BLaER1 treated with 17β-estradiol and CSF1 and Interleukin-3, amounts not matched to agents 10 nM and 100 nM (cell line): ENCODE measurements around the gene SPNS3.

Experiments
- H3K27ac ChIP-seq, 11 experiments: shearing (Covaris generic); formaldehyde crosslinking; 2 replicates each; pipeline ENCODE4 v1.8.1; 2022
- H3K27me3 ChIP-seq, 11 experiments: shearing (Covaris generic); formaldehyde crosslinking; 2 replicates each; pipeline ENCODE4 v1.8.1; 2022
- H3K36me3 ChIP-seq, 11 experiments: shearing (Covaris generic); formaldehyde crosslinking; 2 replicates each; pipeline ENCODE4 v1.8.1; 2022
- H3K4me1 ChIP-seq, 10 experiments: shearing (Covaris generic); formaldehyde crosslinking; 2 replicates each; pipeline ENCODE4 v1.8.1; 2022
- H3K4me2 ChIP-seq, 11 experiments: shearing (Covaris generic); formaldehyde crosslinking; 2 replicates each; pipeline ENCODE4 v1.8.1; 2022
- H3K4me3 ChIP-seq, 10 experiments: shearing (Covaris generic); formaldehyde crosslinking; 2 replicates each; pipeline ENCODE4 v1.8.1; 2022
- H3K9ac ChIP-seq, 11 experiments: shearing (Covaris generic); formaldehyde crosslinking; 2 replicates each; pipeline ENCODE4 v1.8.1; 2022
- H3K9me3 ChIP-seq, 11 experiments: shearing (Covaris generic); formaldehyde crosslinking; replicated peaks in 1 of 11; 2 replicates each; pipeline ENCODE4 v1.8.1; 2022
- H4K20me1 ChIP-seq, 11 experiments: shearing (Covaris generic); formaldehyde crosslinking; 2 replicates each; pipeline ENCODE4 v1.8.1; 2022
- Cebpa-rat ChIP-seq, 11 experiments: shearing (Covaris generic); IDR thresholded peaks; 2 replicates each; pipeline ENCODE4 v1.8.1; 2022

Gene SPNS3

DNA sequence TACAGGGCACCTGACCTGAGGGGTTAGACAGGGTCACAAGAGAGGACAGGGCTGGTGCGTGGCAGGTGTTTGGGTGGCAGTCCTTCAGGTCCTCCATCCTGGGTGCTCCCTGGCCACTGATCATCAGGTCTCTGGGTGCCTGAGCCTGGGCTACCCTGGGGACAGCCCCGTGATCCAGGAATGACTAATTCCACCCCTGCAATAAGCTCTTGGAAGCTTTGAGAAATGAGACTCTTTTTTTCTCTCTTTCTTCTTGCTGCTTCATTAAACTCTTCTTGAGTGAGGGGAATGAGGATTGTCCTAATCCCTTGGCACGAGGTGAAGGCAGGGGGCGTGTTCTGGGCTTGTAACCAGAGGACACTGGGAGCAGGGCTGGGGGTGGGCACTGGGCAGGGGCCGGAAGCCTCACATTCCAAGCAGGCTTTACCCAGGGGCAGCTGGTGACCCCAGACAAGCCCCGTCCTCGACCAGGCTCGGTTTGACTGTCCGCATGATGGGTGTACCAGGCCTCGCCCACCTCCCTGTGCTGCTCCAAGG lies 43.6 kb downstream of the SPNS3 start:
- Histone ChIP-seq H3K4me2 (peak overlapping the region in 7 of 11 experiments; percentile 45 to 85 (median 75); a peak in 12 of 22 replicates), H3K9me3 (no peaks in the 10 kb centered on the region), H3K4me1 (peaks cover 27 to 49% (median 45%) of the 10 kb centered on the region in 10 experiments), H4K20me1 (no peaks in the 10 kb centered on the region; a peak in 1 of 22 replicates), H3K9ac (peak overlapping the region in 2 of 11 experiments; percentile 41 to 44; a peak in 1 of 22 replicates), H3K4me3 (no peak overlapping the region), H3K27me3 (no peaks in the 10 kb centered on the region), H3K36me3 (no peaks in the 10 kb centered on the region), H3K27ac (peak overlapping the region in 1 of 11 experiments; percentile 24; a peak in 1 of 22 replicates)
- TF ChIP-seq Cebpa-rat (IDR thresholded peaks at IDR 0.05): no peak

DNA sequence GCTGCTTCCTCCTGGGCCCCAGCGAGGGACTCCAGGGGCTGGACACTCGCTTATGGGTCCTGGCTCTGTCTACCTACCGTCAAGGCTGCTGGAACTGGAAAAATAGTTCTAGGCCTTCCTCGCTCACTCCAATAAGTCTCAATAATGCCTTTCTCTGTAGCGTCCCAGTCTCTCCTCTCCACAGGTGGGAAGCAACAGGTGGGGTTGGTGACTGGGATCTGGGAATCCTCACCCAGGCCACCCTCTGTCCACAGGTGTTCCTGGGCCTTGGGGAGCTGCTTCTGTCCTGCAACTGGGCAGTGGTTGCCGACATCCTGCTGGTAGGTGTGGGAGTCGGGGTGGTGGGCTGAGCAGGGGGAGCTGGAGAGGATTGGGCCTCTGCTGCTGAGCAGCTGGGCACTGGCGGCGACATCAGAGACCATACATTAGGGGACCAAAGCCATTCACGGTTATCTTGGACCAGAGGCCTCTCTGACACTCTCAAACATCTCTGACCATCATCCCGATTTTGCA lies 44.6 kb downstream of the SPNS3 start:
- Histone ChIP-seq H3K36me3 (no peaks in the 10 kb centered on the region), H3K9me3 (no peaks in the 10 kb centered on the region), H3K4me3 (no peak overlapping the region), H3K27ac (no peak overlapping the region), H3K4me1 (peaks cover 27 to 59% (median 53%) of the 10 kb centered on the region in 10 experiments), H3K27me3 (no peaks in the 10 kb centered on the region), H3K4me2 (no peak overlapping the region), H4K20me1 (no peaks in the 10 kb centered on the region; a peak in 1 of 22 replicates), H3K9ac (no peak overlapping the region)
- TF ChIP-seq Cebpa-rat (IDR thresholded peaks at IDR 0.05): no peak

DNA sequence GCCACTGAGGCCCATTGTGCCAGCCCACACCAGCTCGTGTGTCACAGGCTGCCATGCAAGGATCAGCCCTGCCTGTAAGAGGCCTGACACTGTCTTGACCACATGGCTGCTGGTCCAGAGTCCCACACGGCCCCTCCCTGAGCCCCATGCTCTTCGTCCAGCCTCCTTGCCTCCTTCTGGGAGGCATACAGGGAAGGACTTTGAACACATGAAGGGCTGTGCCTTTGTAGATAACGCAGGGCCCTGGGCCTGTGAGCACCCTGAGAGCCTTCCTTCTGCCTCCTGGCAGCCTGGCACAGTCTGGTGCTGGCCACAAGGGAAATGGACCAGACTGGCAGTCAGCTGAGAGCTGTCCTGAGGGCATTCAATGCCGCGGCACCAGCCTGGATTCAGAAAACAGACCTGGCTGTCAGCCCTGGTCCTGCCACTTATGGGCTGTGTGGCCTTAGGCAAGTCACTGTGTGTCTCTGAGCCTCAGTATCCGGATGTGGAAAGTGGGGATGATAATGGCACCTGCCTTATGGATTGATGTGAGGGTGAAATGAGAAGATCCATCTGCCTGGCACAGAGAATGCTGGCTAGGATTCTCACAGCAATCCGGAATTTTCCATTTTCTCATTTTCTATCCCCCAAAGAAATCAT lies 45.7 kb downstream of the SPNS3 start:
- peak overlapping the region in 2 of 11 experiments; percentile 28 to 74; a peak in 2 of 22 replicates for H3K27ac ChIP-seq
- 0 out of 22 replicates have a peak overlapping the region, but pooled peaks of 1 of the 11 experiments have one; percentile 17 for H3K9ac ChIP-seq
- H3K4me2 ChIP-seq: peak overlapping the region in 4 of 11 experiments; percentile 86 to 95 (median 92); a peak in 4 of 22 replicates
- no peaks in the 10 kb centered on the region for H3K36me3 ChIP-seq
- peaks cover 27 to 61% (median 53%) of the 10 kb centered on the region in 10 experiments for H3K4me1 ChIP-seq
- no peaks in the 10 kb centered on the region for H3K27me3 ChIP-seq
- H3K4me3 ChIP-seq: no peak overlapping the region
- TF ChIP-seq Cebpa-rat (IDR thresholded peaks at IDR 0.05): no peak
- H3K9me3 ChIP-seq: no peaks in the 10 kb centered on the region
- H4K20me1 ChIP-seq: no peaks in the 10 kb centered on the region; a peak in 1 of 22 replicates

DNA sequence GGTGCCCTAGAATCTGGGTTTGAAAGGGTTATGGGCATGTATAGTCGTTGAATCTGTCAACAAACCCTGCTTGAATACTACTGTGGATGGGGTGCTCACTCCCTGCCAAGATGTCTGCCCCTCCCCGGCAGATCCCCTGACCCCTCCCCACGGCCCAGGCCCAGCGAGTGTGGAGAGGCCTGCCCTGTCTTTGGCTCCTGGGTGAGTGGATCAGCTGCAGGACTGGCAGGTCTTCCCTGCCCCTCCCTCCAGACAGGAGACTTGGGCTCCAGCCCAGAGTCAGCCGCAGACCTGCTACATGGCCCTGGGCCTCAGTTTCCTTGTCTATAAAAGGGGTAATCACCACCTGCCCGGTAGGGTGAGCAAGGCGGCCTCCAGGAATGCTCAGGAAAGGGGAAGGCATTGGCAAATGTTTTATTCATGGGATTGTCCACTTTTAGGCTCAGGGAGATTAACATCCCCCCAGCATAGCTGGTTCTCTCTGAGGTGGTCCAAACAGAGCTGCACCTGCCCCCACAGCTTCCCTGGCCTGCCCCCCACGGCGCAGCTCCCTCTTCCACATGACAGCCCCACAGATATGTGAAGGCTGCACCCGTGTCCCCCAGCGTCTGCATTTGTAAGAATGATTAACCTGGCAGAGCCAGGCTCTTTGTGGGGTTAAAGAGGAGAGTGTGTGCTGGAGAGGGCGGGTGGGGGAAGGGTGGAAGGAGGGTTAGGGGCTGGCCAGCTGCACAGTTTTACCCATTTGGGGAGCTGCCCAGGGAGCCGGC lies 46.4 kb downstream of the SPNS3 start:
- H3K27me3 ChIP-seq: no peaks in the 10 kb centered on the region
- H3K4me3 ChIP-seq: no peak overlapping the region; a peak in 1 of 20 replicates
- H3K27ac ChIP-seq: peak overlapping the region in 7 of 11 experiments; percentile 51 to 78 (median 67); a peak in 12 of 22 replicates
- TF ChIP-seq Cebpa-rat (IDR thresholded peaks at IDR 0.05): no peak
- no peaks in the 10 kb centered on the region; a peak in 1 of 22 replicates for H4K20me1 ChIP-seq
- H3K9me3 ChIP-seq: no peaks in the 10 kb centered on the region
- H3K9ac ChIP-seq: peak overlapping the region in 5 of 11 experiments; percentile 49 to 67 (median 53); a peak in 10 of 22 replicates
- no peaks in the 10 kb centered on the region for H3K36me3 ChIP-seq
- H3K4me1 ChIP-seq: peaks cover 27 to 68% (median 59%) of the 10 kb centered on the region in 10 experiments
- peak overlapping the region; percentile 76 to 95 (median 92) for H3K4me2 ChIP-seq

DNA sequence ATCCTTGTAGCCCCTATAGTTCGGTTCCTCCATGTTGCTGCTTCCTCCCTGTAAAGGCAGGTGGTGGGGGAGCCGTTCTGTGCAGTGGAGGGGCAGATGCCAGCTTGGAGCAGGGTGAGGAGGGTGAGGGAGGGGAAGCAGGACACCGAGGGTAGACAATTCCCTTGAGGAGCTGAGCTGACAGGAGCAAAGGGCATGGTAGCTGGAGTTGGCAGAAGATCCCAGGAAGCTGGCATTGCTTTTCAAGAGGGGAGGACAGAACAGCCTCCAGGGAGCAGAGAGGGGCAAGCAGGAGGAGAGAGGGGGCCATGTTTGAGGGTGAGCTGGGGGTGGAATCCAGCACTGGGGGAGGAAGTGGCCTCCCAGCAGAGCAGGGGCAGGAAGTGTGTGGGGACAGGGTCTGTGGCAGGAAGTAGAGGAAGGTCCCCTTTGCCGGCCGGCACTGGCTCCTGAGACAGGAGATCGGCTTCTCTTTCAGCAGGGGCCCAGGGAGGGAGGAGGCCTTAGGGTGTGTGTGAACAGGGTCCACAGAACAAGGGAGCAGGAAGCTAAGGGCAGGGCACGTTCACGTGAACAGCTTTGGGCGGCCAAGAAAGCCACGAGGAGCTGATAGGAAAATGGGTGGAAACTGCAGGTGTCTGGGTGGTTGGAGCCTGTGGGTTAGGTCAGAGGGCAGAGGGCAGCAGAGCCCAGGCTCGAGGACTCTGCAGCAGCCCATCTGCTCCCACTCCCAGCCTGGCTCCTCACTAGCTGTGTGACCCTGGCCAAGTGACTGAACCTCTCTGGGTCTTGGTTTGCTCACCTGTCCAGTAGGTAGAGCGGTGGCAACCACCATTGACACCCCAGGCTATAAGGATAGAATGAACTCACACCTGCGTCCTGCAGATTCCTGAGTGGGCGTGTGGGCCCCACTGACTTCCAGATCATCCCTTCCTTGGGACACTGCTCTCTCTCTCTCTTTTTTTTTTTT lies 47.5 kb downstream of the SPNS3 start:
- H3K4me1 ChIP-seq: peaks cover 30 to 71% (median 62%) of the 10 kb centered on the region in 10 experiments
- H3K9ac ChIP-seq: peak overlapping the region; percentile 1 to 68 (median 52); a peak in 18 of 22 replicates
- no peaks in the 10 kb centered on the region for H3K27me3 ChIP-seq
- H3K27ac ChIP-seq: peak overlapping the region; percentile 27 to 78 (median 61); a peak in 20 of 22 replicates
- H4K20me1 ChIP-seq: no peaks in the 10 kb centered on the region; a peak in 1 of 22 replicates
- H3K36me3 ChIP-seq: no peaks in the 10 kb centered on the region
- no peaks in the 10 kb centered on the region for H3K9me3 ChIP-seq
- peak overlapping the region; percentile 76 to 95 (median 92) for H3K4me2 ChIP-seq
- H3K4me3 ChIP-seq: peak overlapping the region in 7 of 10 experiments; percentile 14 to 56 (median 26); a peak in 7 of 20 replicates
- TF ChIP-seq Cebpa-rat (IDR thresholded peaks at IDR 0.05): no peak

DNA sequence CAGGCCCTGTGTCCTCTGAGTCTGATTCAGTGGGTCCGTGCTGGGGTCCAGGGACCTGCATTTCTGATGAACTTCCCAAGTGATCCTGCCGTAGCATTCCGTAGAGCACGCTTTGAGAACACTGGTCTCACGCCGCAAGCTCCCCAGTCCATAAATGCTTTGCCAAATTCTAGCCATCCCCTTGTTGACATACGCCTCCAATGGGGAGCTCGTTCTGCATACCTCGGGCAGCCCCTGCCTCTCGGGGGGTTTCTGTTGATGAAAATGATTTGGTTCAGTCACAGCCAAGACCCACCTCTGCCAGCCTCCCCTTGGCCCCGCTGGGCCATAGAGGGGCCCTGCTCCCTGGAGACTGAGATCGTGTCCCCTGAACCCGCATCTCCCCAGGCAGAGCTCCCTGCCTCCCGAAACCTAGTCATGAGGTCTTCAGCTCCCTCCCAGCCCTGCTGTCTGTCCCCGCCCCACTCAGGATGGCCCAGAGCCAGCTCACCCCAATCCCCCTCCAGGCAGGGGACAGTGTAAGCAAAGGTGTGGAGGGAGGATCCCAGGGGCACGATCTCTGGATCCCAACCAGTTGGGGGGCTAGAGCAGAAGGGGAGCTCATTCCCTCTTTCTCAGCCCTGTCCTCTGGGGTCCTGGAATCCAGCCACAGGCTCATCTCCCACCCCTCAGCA lies 48.7 kb downstream of the SPNS3 start:
- Histone ChIP-seq H3K4me2 (peak overlapping the region in 10 of 11 experiments; percentile 76 to 95 (median 92); a peak in 15 of 22 replicates), H3K27ac (peak overlapping the region in 1 of 11 experiments; percentile 13; a peak in 1 of 22 replicates), H3K27me3 (no peaks in the 10 kb centered on the region), H3K9ac (no peak overlapping the region), H3K9me3 (no peaks in the 10 kb centered on the region), H4K20me1 (peaks cover 0 to 3% (median 0%) of the 10 kb centered on the region in 11 experiments; a peak in 3 of 22 replicates), H3K36me3 (no peaks in the 10 kb centered on the region), H3K4me1 (peaks cover 33 to 72% (median 63%) of the 10 kb centered on the region in 10 experiments), H3K4me3 (no peak overlapping the region)
- no peak for TF ChIP-seq Cebpa-rat (IDR thresholded peaks at IDR 0.05)

DNA sequence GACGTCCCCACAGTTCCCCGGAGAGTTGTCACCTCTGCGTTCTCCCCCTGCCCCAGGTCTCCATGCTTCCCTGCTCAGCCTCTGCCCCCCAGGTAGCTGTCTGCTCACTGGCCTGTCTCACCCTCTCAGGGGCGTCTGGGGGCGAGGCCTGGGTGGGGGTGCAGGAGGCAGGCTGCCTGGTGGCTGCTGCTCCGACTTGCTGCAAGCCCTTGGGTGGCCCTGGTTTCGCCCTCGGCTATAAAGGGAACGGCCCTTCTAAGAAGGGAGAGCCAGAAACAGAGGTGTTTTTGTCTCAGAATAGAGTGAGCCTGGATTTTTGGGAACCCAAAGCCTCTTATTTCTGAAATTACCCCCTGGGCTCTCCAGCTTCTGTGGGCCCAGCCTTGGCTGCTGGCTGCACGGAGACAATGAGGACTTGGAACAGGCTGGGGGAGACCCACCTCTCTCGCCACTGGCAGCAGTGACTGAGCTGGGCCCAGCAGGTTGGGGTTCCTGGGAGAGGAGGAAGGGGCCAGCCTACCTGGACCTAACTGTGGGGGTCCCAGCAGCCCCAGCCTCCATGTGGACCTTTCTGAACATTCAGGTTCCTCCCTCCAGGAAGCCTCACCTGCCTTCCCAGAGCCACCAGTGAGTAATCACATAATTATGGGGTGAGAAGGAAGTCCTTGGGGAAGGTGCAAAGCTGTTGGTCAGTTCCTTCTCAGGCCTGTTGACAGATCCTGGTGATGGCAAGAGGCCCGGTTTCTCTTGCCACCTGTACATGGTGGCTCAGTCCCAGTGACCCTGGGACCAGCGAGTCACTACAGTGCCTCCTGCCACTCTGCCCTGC lies 49.5 kb downstream of the SPNS3 start:
- Histone ChIP-seq H3K4me3 (no peak overlapping the region), H3K27me3 (no peaks in the 10 kb centered on the region), H3K27ac (no peak overlapping the region), H3K4me1 (peaks cover 41 to 80% (median 69%) of the 10 kb centered on the region in 10 experiments), H3K9me3 (no peaks in the 10 kb centered on the region), H3K36me3 (no peaks in the 10 kb centered on the region), H3K4me2 (peak overlapping the region in 9 of 11 experiments; percentile 86 to 95 (median 93); a peak in 9 of 22 replicates), H3K9ac (no peak overlapping the region), H4K20me1 (peaks cover 0 to 6% (median 0%) of the 10 kb centered on the region in 11 experiments; a peak in 3 of 22 replicates)
- no peak for TF ChIP-seq Cebpa-rat (IDR thresholded peaks at IDR 0.05)
